ENCODE measurements around the gene VTI1A. TPM values are rescaled to one million over a fixed set of nuclear protein-coding genes. Genes with fewer than 3 reads are reported as not detected.
"Not testable (repeated sequence)": the region's sequence is repeated elsewhere in the genome, so short reads cannot be mapped to it uniquely, and the experiment has no call there.

Gene VTI1A
- polyA plus RNA-seq, 2 of the 4 experiments (the other 2 are of a cell fraction), result 17.0 to 25.3 TPM

GRCh38 chr10:112456533-112456932 lies 9.5 kb downstream of the VTI1A start:
- TF ChIP-seq FOXS1 (CRISPR knock-in tag; IDR thresholded peaks at IDR 0.05) (no peak), CTCF (IDR thresholded peaks at IDR 0.05) (0 out of 3 replicates have a peak, but pooled peaks have one; percentile 9)
- FAIRE-seq (no peak), ATAC-seq (peak in 1 of 2 experiments; percentile 52; a peak in 3 of 6 replicates), DNase-seq (ENCODE audit: low read depth in 1 of 2, low spot score in 1 of 2) (no peak)
- H3K9me3 ChIP-seq, result peaks cover 12% of the 10 kb centered on the region
- ChIA-PET POLR2A (no interaction called here), CTCF (interaction anchor here (0.6 to 1.2 kb wide), 5 partner anchors 15 to 1065 kb away, joined by 3 to 5 read pairs (median 3); no protein-coding TSS in a partner anchor)
- H3K4me3 ChIP-seq, result no peak overlapping the region
- WGBS (ENCODE audit: missing lambda C conversion rate), result 98% methylated on average over 2 of the region's 2 CpGs
- no peak overlapping the region for H3K4me2 ChIP-seq
- peaks cover 11% of the 10 kb centered on the region; the same call in 1 of the 3 replicates for H3K4me1 ChIP-seq
- no peak overlapping the region for H3K27ac ChIP-seq

DNA sequence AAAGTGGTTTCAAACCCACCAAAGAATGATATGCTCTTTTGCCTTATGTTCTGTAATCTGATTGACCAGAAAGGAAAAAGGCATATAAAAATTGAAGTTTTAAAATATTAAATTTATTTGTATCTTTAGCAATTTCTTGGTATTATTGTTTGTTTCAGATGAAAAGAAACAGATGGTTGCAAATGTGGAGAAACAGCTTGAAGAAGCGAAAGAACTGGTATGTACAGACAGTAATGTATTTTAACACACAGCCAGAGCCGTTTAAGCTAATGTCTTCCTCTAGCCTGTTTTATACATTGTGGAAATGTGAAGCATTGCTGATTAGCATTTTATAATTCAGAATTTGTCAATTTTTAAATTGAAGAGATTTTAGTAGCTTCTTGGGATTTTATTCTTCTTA lies 13.4 kb downstream of the VTI1A start:
- ChIA-PET POLR2A (no interaction called here), CTCF (interaction anchor here (1.4 to 4.2 kb wide), 3 partner anchors 12 to 994 kb away, joined by 3 to 29 read pairs (median 3); no protein-coding TSS in a partner anchor)
- DNase-seq (ENCODE audit: low read depth in 1 of 2, low spot score in 1 of 2) (no peak), FAIRE-seq (no peak), ATAC-seq (no peak)
- H3K4me2 ChIP-seq, result no peak overlapping the region
- H3K4me3 ChIP-seq, result no peak overlapping the region
- 89% methylated on average over 2 of the region's 2 CpGs for WGBS (ENCODE audit: missing lambda C conversion rate)
- H3K4me1 ChIP-seq, result peaks cover 12% of the 10 kb centered on the region; the same call in 1 of the 3 replicates
- peaks cover 6% of the 10 kb centered on the region; the same call in 1 of the 3 replicates for H3K9me3 ChIP-seq
- H3K27ac ChIP-seq, result peak overlapping the region in 1 of 2 experiments; percentile 18; a peak in 1 of 6 replicates
- TF ChIP-seq, protein P1, sequence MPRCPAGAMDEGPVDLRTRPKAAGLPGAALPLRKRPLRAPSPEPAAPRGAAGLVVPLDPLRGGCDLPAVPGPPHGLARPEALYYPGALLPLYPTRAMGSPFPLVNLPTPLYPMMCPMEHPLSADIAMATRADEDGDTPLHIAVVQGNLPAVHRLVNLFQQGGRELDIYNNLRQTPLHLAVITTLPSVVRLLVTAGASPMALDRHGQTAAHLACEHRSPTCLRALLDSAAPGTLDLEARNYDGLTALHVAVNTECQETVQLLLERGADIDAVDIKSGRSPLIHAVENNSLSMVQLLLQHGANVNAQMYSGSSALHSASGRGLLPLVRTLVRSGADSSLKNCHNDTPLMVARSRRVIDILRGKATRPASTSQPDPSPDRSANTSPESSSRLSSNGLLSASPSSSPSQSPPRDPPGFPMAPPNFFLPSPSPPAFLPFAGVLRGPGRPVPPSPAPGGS (IDR thresholded peaks at IDR 0.05), result no peak
- TF ChIP-seq, protein P2, sequence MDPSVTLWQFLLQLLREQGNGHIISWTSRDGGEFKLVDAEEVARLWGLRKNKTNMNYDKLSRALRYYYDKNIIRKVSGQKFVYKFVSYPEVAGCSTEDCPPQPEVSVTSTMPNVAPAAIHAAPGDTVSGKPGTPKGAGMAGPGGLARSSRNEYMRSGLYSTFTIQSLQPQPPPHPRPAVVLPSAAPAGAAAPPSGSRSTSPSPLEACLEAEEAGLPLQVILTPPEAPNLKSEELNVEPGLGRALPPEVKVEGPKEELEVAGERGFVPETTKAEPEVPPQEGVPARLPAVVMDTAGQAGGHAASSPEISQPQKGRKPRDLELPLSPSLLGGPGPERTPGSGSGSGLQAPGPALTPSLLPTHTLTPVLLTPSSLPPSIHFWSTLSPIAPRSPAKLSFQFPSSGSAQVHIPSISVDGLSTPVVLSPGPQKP (IDR thresholded peaks at IDR 0.05; ENCODE audit: low read depth, low read length), result no peak
- TF ChIP-seq RCOR1 (IDR thresholded peaks at IDR 0.05; ENCODE audit: low read depth, low read length) (no peak), ATOH8 (CRISPR knock-in tag; IDR thresholded peaks at IDR 0.05; ENCODE audit: low read depth) (no peak), HOXB13 (CRISPR knock-in tag; IDR thresholded peaks at IDR 0.05; ENCODE audit: low read depth) (no peak), TP53 (CRISPR knock-in tag; IDR thresholded peaks at IDR 0.05) (no peak), E2F6 (IDR thresholded peaks at IDR 0.05; ENCODE audit: borderline replicate concordance, low read depth) (no peak), HOXB5 (CRISPR knock-in tag; IDR thresholded peaks at IDR 0.05) (no peak)
- TF ChIP-seq, protein P3, sequence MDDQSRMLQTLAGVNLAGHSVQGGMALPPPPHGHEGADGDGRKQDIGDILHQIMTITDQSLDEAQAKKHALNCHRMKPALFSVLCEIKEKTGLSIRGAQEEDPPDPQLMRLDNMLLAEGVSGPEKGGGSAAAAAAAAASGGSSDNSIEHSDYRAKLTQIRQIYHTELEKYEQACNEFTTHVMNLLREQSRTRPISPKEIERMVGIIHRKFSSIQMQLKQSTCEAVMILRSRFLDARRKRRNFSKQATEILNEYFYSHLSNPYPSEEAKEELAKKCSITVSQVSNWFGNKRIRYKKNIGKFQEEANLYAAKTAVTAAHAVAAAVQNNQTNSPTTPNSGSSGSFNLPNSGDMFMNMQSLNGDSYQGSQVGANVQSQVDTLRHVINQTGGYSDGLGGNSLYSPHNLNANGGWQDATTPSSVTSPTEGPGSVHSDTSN (IDR thresholded peaks at IDR 0.05), result no peak

DNA sequence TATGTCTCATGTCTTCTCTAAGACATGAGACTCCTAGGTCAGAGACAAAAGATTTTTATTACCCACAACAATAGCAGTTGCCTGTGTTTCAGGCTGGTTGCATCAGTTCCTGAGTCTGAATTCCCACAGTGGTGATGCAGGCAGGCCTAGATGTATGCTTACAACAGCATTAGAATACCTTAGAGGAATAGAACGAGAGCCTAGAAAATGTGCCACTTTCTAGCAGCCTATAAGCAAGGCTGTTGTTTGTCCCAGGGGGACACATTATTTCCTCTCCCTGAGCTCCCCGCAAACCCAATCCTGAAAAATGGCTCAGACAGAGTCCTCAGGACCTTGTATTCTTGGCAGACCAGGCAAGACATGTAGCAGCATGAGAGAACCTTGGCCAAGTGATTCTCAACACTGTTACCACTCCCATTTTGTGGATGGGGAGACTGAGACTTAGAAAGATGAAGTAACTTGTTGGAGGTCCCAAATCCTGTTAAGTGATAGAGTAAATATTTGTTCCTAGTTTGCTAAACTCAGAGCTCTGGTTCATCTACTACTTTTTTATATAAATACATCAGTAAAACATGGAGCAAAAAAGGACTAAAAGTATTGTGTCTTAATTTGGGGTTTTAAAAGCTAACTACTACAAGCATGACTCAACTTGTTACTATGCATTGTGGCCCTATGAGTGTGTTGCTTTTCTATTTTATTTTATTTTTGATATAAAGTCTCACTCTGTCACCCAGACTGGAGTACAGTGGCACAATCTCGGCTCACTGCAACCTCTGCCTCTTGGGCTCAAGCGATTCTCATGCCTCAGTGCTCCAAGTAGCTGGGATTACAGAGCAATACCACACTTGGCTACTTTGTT lies 14.2 kb downstream of the VTI1A start:
- TF ChIP-seq EP300 (IDR thresholded peaks at IDR 0.05) (peak in 1 of 2 experiments; percentile 38; a peak in 1 of 5 replicates), FOXS1 (CRISPR knock-in tag; IDR thresholded peaks at IDR 0.05) (no peak), JUNB (IDR thresholded peaks at IDR 0.05) (0 out of 2 replicates have a peak, but pooled peaks have one; percentile 21), TFCP2L1 (CRISPR knock-in tag; IDR thresholded peaks at IDR 0.05) (no peak)
- Histone ChIP-seq H3K4me1 (peaks cover 12% of the 10 kb centered on the region; the same call in 1 of the 3 replicates), H3K4me2 (no peak overlapping the region), H3K4me3 (no peak overlapping the region), H3K9me3 (peaks cover 7% of the 10 kb centered on the region; the same call in 1 of the 3 replicates), H3K27ac (peak overlapping the region; percentile 60 to 71)
- 92% methylated on average over 4 of the region's 4 CpGs for WGBS (ENCODE audit: missing lambda C conversion rate)
- FAIRE-seq (no peak), ATAC-seq (peak in 1 of 2 experiments; percentile 94; a peak in 3 of 6 replicates), DNase-seq (ENCODE audit: low read depth in 1 of 2, low spot score in 1 of 2) (peak in 1 of 2 experiments; percentile 48)
- ChIA-PET CTCF (interaction anchor here (0.8 to 4.2 kb wide), 3 partner anchors 9 to 15 kb away, joined by 3 to 29 read pairs (median 3); no protein-coding TSS in a partner anchor), POLR2A (no interaction called here)

GRCh38 chr10:112464074-112464473 lies 17.1 kb downstream of the VTI1A start:
- 91% methylated on average over 5 of the region's 5 CpGs for WGBS (ENCODE audit: missing lambda C conversion rate)

More at GRCh38 chr10:112464074-112464473, 17.1 kb downstream of the VTI1A start:
- FAIRE-seq; DNase-seq (ENCODE audit: low read depth in 1 of 2, low spot score in 1 of 2); H3K27ac ChIP-seq; H3K9me3 ChIP-seq; ATAC-seq; H3K4me2 ChIP-seq; H3K4me3 ChIP-seq: not testable (repeated sequence)
- POLR2A ChIA-PET, result interaction anchor here (0.6 kb wide), 1 partner anchor 17 kb away, joined by 3 read pairs; the partner anchor contains the start of gene VTI1A
- CTCF ChIA-PET, result interaction anchor here (0.6 to 4.2 kb wide), 4 partner anchors 8 to 1054 kb away, joined by 3 to 29 read pairs (median 4); no protein-coding TSS in a partner anchor
- H3K4me1 ChIP-seq, result peaks cover 12% of the 10 kb centered on the region; the same call in 1 of the 3 replicates

Measured in A549 (cell line).